NCI-H82 treated with DMSO at 0.1 percent for 48 hours (cell line): ENCODE data around the gene LRRC51.

Experiments
- DNase-seq: peaks from one replicate; lab custom pipeline; 2025; ENCODE audit not compliant: unreplicated experiment; lab: John Stamatoyannopoulos, UW

LRRC51 gene

GRCh38 chr11:72080326-72081183, at the start of gene LRRC51, which contains the start of gene NUMA1:
TSS of gene LRRC51 (plus strand) at chr11:72080850. CDS start at chr11:72089084, 8,234 bp downstream.
TSS of gene NUMA1 (minus strand) at chr11:72080542. CDS start at chr11:72035943, 44,599 bp downstream.
- peak; percentile 99 for DNase-seq

GRCh38 chr11:72036687-72037086, 44.0 kb upstream of the LRRC51 start:
- no peak for DNase-seq

GRCh38 chr11:72037554-72038311, 42.9 kb upstream of the LRRC51 start:
- no peak for DNase-seq

GRCh38 chr11:72038491-72038890, 42.2 kb upstream of the LRRC51 start:
- DNase-seq, result no peak

- DNase-seq, result no peak
Observed at GRCh38 chr11:72039031-72039855, 41.4 kb upstream of the LRRC51 start.

- no peak for DNase-seq
Observed at GRCh38 chr11:72039856-72040401, 40.7 kb upstream of the LRRC51 start.

GRCh38 chr11:72040491-72041363, 39.9 kb upstream of the LRRC51 start:
- peak; percentile 46 for DNase-seq

- peak; percentile 64 for DNase-seq
Observed at GRCh38 chr11:72041364-72042063, 39.1 kb upstream of the LRRC51 start.

GRCh38 chr11:72042064-72042745, 38.4 kb upstream of the LRRC51 start:
- DNase-seq, result no peak

- no peak for DNase-seq
Observed at GRCh38 chr11:72045849-72046248, 34.8 kb upstream of the LRRC51 start.

- DNase-seq, result peak; percentile 23
Observed at GRCh38 chr11:72048766-72049460, 31.7 kb upstream of the LRRC51 start.

GRCh38 chr11:72058416-72059034, 22.1 kb upstream of the LRRC51 start:
- no peak for DNase-seq

- no peak for DNase-seq
Observed at GRCh38 chr11:72061739-72062396, 18.8 kb upstream of the LRRC51 start.

- no peak for DNase-seq
Observed at GRCh38 chr11:72066855-72067254, 13.8 kb upstream of the LRRC51 start.

- no peak for DNase-seq
Observed at GRCh38 chr11:72067266-72067665, 13.4 kb upstream of the LRRC51 start.

- DNase-seq, result no peak
Observed at GRCh38 chr11:72067676-72068075, 13.0 kb upstream of the LRRC51 start.

- no peak for DNase-seq
Observed at GRCh38 chr11:72069200-72069599, 11.4 kb upstream of the LRRC51 start.
